H1 (cell line): ENCODE results near the gene CACNA1G. TPM values are rescaled to one million over a fixed set of nuclear protein-coding genes. Genes with fewer than 3 reads are reported as not detected.

Experiments used
- CTCF ChIA-PET: fragments of 300-600 bp; sonication (Branson Sonifier 250); formaldehyde crosslinking; loops from one replicate; lab custom pipeline; 2021; ENCODE audit not compliant: partially characterized antibody; lab: Charles Lee
- POLR2A ChIA-PET: fragments of 300-600 bp; sonication (Branson Sonifier 250); formaldehyde crosslinking; loops from one replicate; lab custom pipeline; 2021; ENCODE audit warnings: inconsistent platforms; ENCODE audit not compliant: partially characterized antibody; lab: Charles Lee
- DNase-seq, 2 experiments: peaks; one replicate each; pipeline versions ENCODE4 v3.0.0 to v3.0.0-alpha.2; 2010 to 2022; ENCODE audit warnings: low spot score in 2 of 2, low read depth in 1 of 2, mixed read lengths in 1 of 2
- FAIRE-seq: peaks from 2 replicates; lab custom pipeline; 2011; peaks lifted over from hg19 to GRCh38; lab: Jason Lieb, UNC
- H2AFZ ChIP-seq: 2 replicates; pipeline ENCODE4 v1.8.1; 2012; ENCODE audit warnings: low read length, inconsistent platforms
- H2AK5ac ChIP-seq: 2 replicates; pipeline ENCODE4 v1.6.1; 2013; ENCODE audit warnings: low read depth, low read length
- H2BK120ac ChIP-seq: replicated peaks from 2 replicates; pipeline ENCODE3; 2013; ENCODE audit warnings: low read depth, low read length, inconsistent platforms
- H2BK12ac ChIP-seq: 2 replicates; pipeline ENCODE4 v1.6.1; 2013; ENCODE audit warnings: low read depth, low read length
- H2BK15ac ChIP-seq: 2 replicates; pipeline ENCODE4 v1.6.1; 2013; ENCODE audit warnings: low read length
- H2BK20ac ChIP-seq: 2 replicates; pipeline ENCODE4 v1.6.1; 2013; ENCODE audit warnings: low read length
- H2BK5ac ChIP-seq: 2 replicates; pipeline ENCODE4 v1.6.1; 2013; ENCODE audit warnings: low read depth, low read length
- H3K14ac ChIP-seq: 2 replicates; pipeline ENCODE4 v1.6.1; 2013; ENCODE audit warnings: inconsistent platforms; ENCODE audit not compliant: insufficient read length
- H3K18ac ChIP-seq: 2 replicates; pipeline ENCODE4 v1.6.1; 2013; ENCODE audit warnings: low read length; ENCODE audit errors: extremely low read depth
- H3K23ac ChIP-seq: 2 replicates; pipeline ENCODE4 v1.6.1; 2013; ENCODE audit warnings: inconsistent platforms; ENCODE audit not compliant: insufficient read length
- H3K23me2 ChIP-seq: 2 replicates; pipeline ENCODE4 v1.6.1; 2013; ENCODE audit warnings: low read depth, low read length
- H3K27ac ChIP-seq: 2 replicates; pipeline ENCODE4 v1.6.1; 2011; ENCODE audit warnings: low read depth, low read length, inconsistent platforms
- H3K27me3 ChIP-seq, 4 experiments: replicated peaks in 1 of 4; 1 replicate in 1 of 4; 2 replicates in 3 of 4; pipeline versions ENCODE4 v1.6.1 to v1.8.1; 2011 to 2013; ENCODE audit warnings: low read length in 3 of 4, mild to moderate bottlenecking in 3 of 4, inconsistent platforms in 2 of 4, mixed read lengths in 2 of 4, moderate library complexity in 1 of 4; ENCODE audit not compliant: control insufficient read depth in 3 of 4, insufficient read depth in 3 of 4; ENCODE audit errors: extremely low read depth in 1 of 4
- H3K36me3 ChIP-seq, 4 experiments: 2 replicates each; pipeline versions ENCODE4 v1.6.1 to v1.8.1; 2011 to 2013; ENCODE audit warnings: mild to moderate bottlenecking in 4 of 4, low read length in 3 of 4, moderate library complexity in 2 of 4, control low read depth in 1 of 4, inconsistent platforms in 1 of 4; ENCODE audit not compliant: insufficient read depth in 4 of 4, control insufficient read depth in 2 of 4
- H3K4ac ChIP-seq: replicated peaks from 2 replicates; pipeline ENCODE3; 2013; ENCODE audit warnings: low read length, low read depth, mixed read lengths, inconsistent platforms; ENCODE audit not compliant: insufficient read length
- H3K4me1 ChIP-seq, 4 experiments: replicated peaks in 1 of 4; 1 replicate in 1 of 4; 2 replicates in 3 of 4; pipeline versions ENCODE4 v1.6.1 to v1.8.1; 2011 to 2013; ENCODE audit warnings: low read length in 3 of 4, inconsistent platforms in 2 of 4, mixed read lengths in 1 of 4; ENCODE audit not compliant: insufficient read depth in 4 of 4, control insufficient read depth in 3 of 4
- H3K4me2 ChIP-seq, 2 experiments: 2 replicates each; pipeline versions ENCODE4 v1.6.1 to v1.8.1; 2011 to 2013; ENCODE audit warnings: low read depth in 2 of 2, low read length in 2 of 2, control low read depth in 1 of 2, inconsistent platforms in 1 of 2, mild to moderate bottlenecking in 1 of 2; ENCODE audit not compliant: insufficient read depth in 1 of 2
- H3K4me3 ChIP-seq, 4 experiments: fragments of 200-600, 300-600 bp in 1 of 4; sonication (generic), shearing (Covaris generic), sonication (Bioruptor Twin) in 1 of 4; 2 replicates each; pipeline versions ENCODE4 v1.5.1 to v1.8.1; 2011 to 2016; ENCODE audit warnings: low read length in 4 of 4, low read depth in 3 of 4, control low read depth in 2 of 4, inconsistent platforms in 2 of 4, mild to moderate bottlenecking in 2 of 4, mixed read lengths in 1 of 4, moderate library complexity in 1 of 4; ENCODE audit not compliant: insufficient read depth in 2 of 4; ENCODE audit errors: extremely low read depth in 1 of 4
- H3K56ac ChIP-seq: replicated peaks from 2 replicates; pipeline ENCODE3; 2013; ENCODE audit warnings: low read depth, mild to moderate bottlenecking, mixed read lengths, low read length, inconsistent platforms; ENCODE audit not compliant: insufficient read length
- H3K79me1 ChIP-seq: 2 replicates; pipeline ENCODE4 v1.6.1; 2013; ENCODE audit warnings: low read depth, low read length, control low read depth
- H3K79me2 ChIP-seq, 2 experiments: 2 replicates each; pipeline versions ENCODE4 v1.6.1 to v1.8.1; 2012 to 2013; ENCODE audit warnings: low read length in 2 of 2, mild to moderate bottlenecking in 2 of 2, inconsistent platforms in 1 of 2; ENCODE audit not compliant: insufficient read depth in 2 of 2, control insufficient read depth in 1 of 2
- H3K9ac ChIP-seq, 4 experiments: replicated peaks in 1 of 4; 1 replicate in 1 of 4; 2 replicates in 3 of 4; pipeline versions ENCODE4 v1.6.1 to v1.8.1; 2011 to 2013; ENCODE audit warnings: low read depth in 3 of 4, low read length in 3 of 4, control low read depth in 2 of 4, mild to moderate bottlenecking in 2 of 4, moderate library complexity in 2 of 4, inconsistent platforms in 1 of 4; ENCODE audit errors: extremely low read depth in 1 of 4
- H3K9me3 ChIP-seq, 2 experiments: 2 replicates each; pipeline versions ENCODE4 v1.6.1 to v1.8.1; 2012 to 2013; ENCODE audit warnings: mild to moderate bottlenecking in 2 of 2, moderate library complexity in 2 of 2, control low read depth in 1 of 2, inconsistent platforms in 1 of 2, low read depth in 1 of 2, low read length in 1 of 2, mixed read lengths in 1 of 2; ENCODE audit not compliant: insufficient read depth in 2 of 2
- H4K20me1 ChIP-seq, 2 experiments: replicated peaks in 1 of 2; 2 replicates each; pipeline versions ENCODE3 to v1.8.1; 2011 to 2013; ENCODE audit warnings: inconsistent platforms in 2 of 2, low read length in 2 of 2, mild to moderate bottlenecking in 1 of 2; ENCODE audit not compliant: insufficient read depth in 2 of 2, control insufficient read depth in 1 of 2
- H4K5ac ChIP-seq: 2 replicates; pipeline ENCODE4 v1.6.1; 2013; ENCODE audit warnings: low read length, low read depth, mixed read lengths, inconsistent platforms; ENCODE audit not compliant: insufficient read length
- H4K8ac ChIP-seq: 2 replicates; pipeline ENCODE4 v1.8.0; 2013; ENCODE audit warnings: mild to moderate bottlenecking, moderate library complexity, low read length, inconsistent platforms; ENCODE audit not compliant: insufficient read depth; ENCODE audit errors: extremely low read depth
- H4K91ac ChIP-seq: replicated peaks from 2 replicates; pipeline ENCODE3; 2013; ENCODE audit warnings: low read length, mixed read lengths, inconsistent platforms; ENCODE audit not compliant: insufficient read length
- CHD1 ChIP-seq: IDR thresholded peaks from 2 replicates; pipeline ENCODE4 v1.6.1; 2012; ENCODE audit warnings: low read depth, low read length, improper control_type of control experiment
- CHD2 ChIP-seq: IDR thresholded peaks from 2 replicates; pipeline ENCODE4 v1.6.1; 2012; ENCODE audit warnings: low read length, improper control_type of control experiment
- EGR1 ChIP-seq: IDR thresholded peaks from 2 replicates; pipeline ENCODE4 v1.6.1; 2011; ENCODE audit warnings: low read depth, low read length, borderline replicate concordance
- EZH2 ChIP-seq: fragments of 200-600 bp; sonication (generic); IDR thresholded peaks from 2 replicates; pipeline ENCODE4 v1.7.1; 2012; ENCODE audit warnings: low read depth, mild to moderate bottlenecking, moderate library complexity, low read length, inconsistent platforms; ENCODE audit not compliant: severe bottlenecking
- PHF8 ChIP-seq: fragments of 200-600 bp; sonication (generic); conservative IDR thresholded peaks from 2 replicates; pipeline ENCODE4 v1.7.1; 2012; ENCODE audit warnings: low read depth, mild to moderate bottlenecking, inconsistent platforms, low read length, moderate library complexity
- POLR2A ChIP-seq, 2 experiments: IDR thresholded peaks; 1 replicate in 1 of 2; 2 replicates in 1 of 2; pipeline ENCODE4 v1.6.1; 2011; ENCODE audit warnings: low read depth in 2 of 2, low read length in 2 of 2, mild to moderate bottlenecking in 2 of 2; ENCODE audit errors: control extremely low read depth in 1 of 2
- RNF2 ChIP-seq: fragments of 200-900, 300-1000 bp; sonication (generic); IDR thresholded peaks from 2 replicates; pipeline ENCODE4 v1.7.1; 2016; ENCODE audit warnings: borderline replicate concordance, low read depth, mild to moderate bottlenecking, antibody characterized with exemption, low read length; ENCODE audit not compliant: poor library complexity, severe bottlenecking; ENCODE audit errors: missing control alignments
- TCF12 ChIP-seq: IDR thresholded peaks from 2 replicates; pipeline ENCODE4 v1.6.1; 2011; ENCODE audit warnings: low read depth, mild to moderate bottlenecking, low read length
- WGBS, 2 experiments: shearing (Covaris generic) in 1 of 2; methylation state at CpG; one replicate each; pipeline versions ENCODE4 v1.1.6 to v1.1.7; 2013 to 2015; ENCODE audit warnings: low lambda C conversion rate in 2 of 2, mixed read lengths in 2 of 2, inconsistent platforms in 1 of 2, low coverage in 1 of 2, missing lambda C conversion rate in 1 of 2; ENCODE audit not compliant: insufficient replicate concordance in 2 of 2, insufficient coverage in 1 of 2, insufficient read length in 1 of 2; ENCODE audit errors: extremely low coverage in 1 of 2, missing lambda C conversion rate in 1 of 2; 5-methylcytosine and 5-hydroxymethylcytosine counted together
- polyA plus RNA-seq, 7 experiments: library from polyadenylated mRNA; depleted of rRNA in 3 of 7; stranded (reverse) in 5 of 7; unstranded in 2 of 7; fragments of >200 nt in 5 of 7; fragments of 200-250 nt in 2 of 7; gene quantifications; 1 replicate in 5 of 7; 2 replicates in 1 of 7; 4 replicates in 1 of 7; pipeline versions ENCODE4 v1.2.1 to v1.2.3, GENCODE V29; 2011 to 2013; ENCODE audit warnings: missing spikeins in 2 of 7, mixed read lengths in 2 of 7
- total RNA-seq: library from RNA; stranded (reverse); fragmentation: NEBNext Ultra II Directional; extraction: Animal tissue kit (Norgen Biotek cat#: 25700); gene quantifications from 2 replicates; pipeline ENCODE4 v1.2.1, GENCODE V29; 2021
- TF ChIP-seq, protein P1 (sequence below): IDR thresholded peaks from 2 replicates; pipeline ENCODE4 v1.6.1; 2012; ENCODE audit warnings: low read length, inconsistent platforms
- TF ChIP-seq, protein P2 (sequence below): IDR thresholded peaks from 2 replicates; pipeline ENCODE4 v1.6.1; 2011; ENCODE audit warnings: low read depth, mild to moderate bottlenecking, low read length; ENCODE audit not compliant: insufficient read depth

The CACNA1G gene
- total and polyA plus RNA-seq, 2 of the 8 experiments (the other 6 are each of a cell fraction or from before 2014, with no cell fraction given), result 2.9 to 4.9 TPM

DNA sequence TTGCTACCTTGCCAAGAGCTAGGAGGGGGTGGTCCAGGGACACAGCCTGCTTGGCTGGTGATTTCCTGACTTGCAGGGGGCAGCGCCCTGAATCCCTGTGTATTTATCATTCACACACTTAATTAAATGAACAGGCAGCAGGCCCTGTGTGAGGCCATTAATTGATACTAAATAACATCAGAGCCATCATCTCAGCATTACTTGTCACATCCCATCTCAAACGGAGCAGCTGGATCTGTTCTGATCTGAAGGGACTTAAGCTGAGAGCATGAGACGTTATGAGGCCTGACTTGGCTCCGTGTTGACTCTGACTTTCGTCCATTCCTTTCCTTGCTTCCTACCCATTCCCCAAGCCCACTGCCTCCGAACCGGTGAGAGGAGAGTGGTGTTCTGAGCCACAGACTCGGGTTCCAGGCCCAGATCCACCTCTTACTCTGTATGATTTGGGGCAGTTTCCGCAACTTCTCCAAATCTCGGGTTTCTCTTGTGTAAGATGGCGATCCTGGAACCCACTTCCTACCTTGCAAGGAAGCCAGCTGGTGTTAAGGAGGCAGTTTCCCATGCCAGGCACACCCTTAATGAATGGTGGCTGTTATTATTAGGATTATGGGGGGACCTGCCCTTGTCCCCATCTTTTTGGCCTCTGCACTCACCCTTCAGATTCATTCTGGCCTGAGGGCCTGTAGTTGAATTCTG is 33.8 kb downstream of the CACNA1G start:
- no peak for FAIRE-seq
- H3K27ac ChIP-seq, result no peak overlapping the region
- POLR2A ChIA-PET, result interaction anchor here (1.8 kb wide), 1 partner anchor 16 kb away, joined by 4 read pairs; no protein-coding TSS in a partner anchor
- no peak for TF ChIP-seq EGR1
- TF ChIP-seq, protein P1, sequence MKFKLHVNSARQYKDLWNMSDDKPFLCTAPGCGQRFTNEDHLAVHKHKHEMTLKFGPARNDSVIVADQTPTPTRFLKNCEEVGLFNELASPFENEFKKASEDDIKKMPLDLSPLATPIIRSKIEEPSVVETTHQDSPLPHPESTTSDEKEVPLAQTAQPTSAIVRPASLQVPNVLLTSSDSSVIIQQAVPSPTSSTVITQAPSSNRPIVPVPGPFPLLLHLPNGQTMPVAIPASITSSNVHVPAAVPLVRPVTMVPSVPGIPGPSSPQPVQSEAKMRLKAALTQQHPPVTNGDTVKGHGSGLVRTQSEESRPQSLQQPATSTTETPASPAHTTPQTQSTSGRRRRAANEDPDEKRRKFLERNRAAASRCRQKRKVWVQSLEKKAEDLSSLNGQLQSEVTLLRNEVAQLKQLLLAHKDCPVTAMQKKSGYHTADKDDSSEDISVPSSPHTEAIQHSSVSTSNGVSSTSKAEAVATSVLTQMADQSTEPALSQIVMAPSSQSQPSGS, result no peak
- TF ChIP-seq, protein P2, sequence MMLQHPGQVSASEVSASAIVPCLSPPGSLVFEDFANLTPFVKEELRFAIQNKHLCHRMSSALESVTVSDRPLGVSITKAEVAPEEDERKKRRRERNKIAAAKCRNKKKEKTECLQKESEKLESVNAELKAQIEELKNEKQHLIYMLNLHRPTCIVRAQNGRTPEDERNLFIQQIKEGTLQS, result no peak
- no peak for TF ChIP-seq PHF8
- no peak for TF ChIP-seq EZH2
- TF ChIP-seq POLR2A (IDR thresholded peaks at IDR 0.05; ENCODE audit: control extremely low read depth in 1 of 2, low read depth in 2 of 2, low read length in 2 of 2), result no peak
- no peak for TF ChIP-seq RNF2
- TF ChIP-seq CHD2, result no peak
- TF ChIP-seq TCF12, result no peak
- TF ChIP-seq CHD1, result no peak

More for the DNA sequence above, 33.8 kb downstream of the CACNA1G start:
- no peak overlapping the region for H3K9ac ChIP-seq
- H3K14ac ChIP-seq, result no peak overlapping the region
- DNase-seq, result no peak
- peaks cover 0 to 12% (median 7%) of the 10 kb centered on the region in 4 experiments; a peak in 6 of 7 replicates for H3K4me1 ChIP-seq
- no peak overlapping the region for H3K4me2 ChIP-seq
- no peak overlapping the region for H4K91ac ChIP-seq
- WGBS, 2 experiments, result 86% methylated on average over 11 of the region's 11 CpGs; no CpG with 5 or more reads in 1 of the 2 experiments
- CTCF ChIA-PET, result interaction anchor here (1.2 to 6.4 kb wide), 8 partner anchors 10 to 112 kb away, joined by 3 to 49 read pairs (median 8); no protein-coding TSS in a partner anchor
- H2BK12ac ChIP-seq, result no peak overlapping the region
- H4K20me1 ChIP-seq, result peaks cover 2 to 3% of the 10 kb centered on the region in 2 experiments
- no peak overlapping the region for H3K56ac ChIP-seq
- H3K27me3 ChIP-seq, result no peaks in the 10 kb centered on the region; a peak in 1 of 7 replicates
- no peak overlapping the region for H2BK120ac ChIP-seq
- no peak overlapping the region for H3K18ac ChIP-seq
- H2BK5ac ChIP-seq, result no peak overlapping the region
- H2BK15ac ChIP-seq, result no peak overlapping the region
- no peak overlapping the region for H4K8ac ChIP-seq
- H3K79me1 ChIP-seq, result no peaks in the 10 kb centered on the region
- no peak overlapping the region for H2AK5ac ChIP-seq
- H3K4me3 ChIP-seq, result no peak overlapping the region
- no peaks in the 10 kb centered on the region for H3K79me2 ChIP-seq
- no peak overlapping the region for H4K5ac ChIP-seq
- no peak overlapping the region for H2AFZ ChIP-seq
- no peaks in the 10 kb centered on the region for H3K36me3 ChIP-seq
- H3K23ac ChIP-seq, result no peak overlapping the region
- no peak overlapping the region for H2BK20ac ChIP-seq
- no peaks in the 10 kb centered on the region for H3K23me2 ChIP-seq
- H3K4ac ChIP-seq, result no peak overlapping the region
- no peaks in the 10 kb centered on the region for H3K9me3 ChIP-seq
